Gastroesophageal sphincter (tissue), 4 donors: Measurements from ENCODE around the gene SEPTIN11. TPM values are rescaled to one million over a fixed set of nuclear protein-coding genes. Genes with fewer than 3 reads are reported as not detected.

Experiments used
- ATAC-seq: fragments of 150-250 bp; one replicate; pipeline ENCODE4 v1.9.1; 2016; ENCODE audit warnings: mild to moderate bottlenecking, moderate library complexity
- H3K27ac ChIP-seq, 4 donors: fragments of 200-600 bp; sonication (generic) in 3 of 4; 1 replicate in 3 of 4; 2 replicates in 1 of 4; pipeline ENCODE4 v1.5.1; 2016 to 2019
- H3K27me3 ChIP-seq: fragments of 200-600 bp; sonication (generic); one replicate; pipeline ENCODE4 v1.5.1; 2019
- H3K36me3 ChIP-seq, 2 donors: fragments of 200-600 bp; sonication (generic); one replicate each; pipeline ENCODE4 v1.5.1; 2019; ENCODE audit warnings: control low read depth in 1 of 2
- H3K4me1 ChIP-seq, 3 donors: fragments of 200-600 bp; sonication (generic); 1 replicate in 2 of 3; 2 replicates in 1 of 3; pipeline ENCODE4 v1.5.1; 2016 to 2019; ENCODE audit warnings: control low read depth in 2 of 3
- H3K4me3 ChIP-seq, 2 donors: fragments of 200-600 bp; sonication (generic); one replicate each; pipeline ENCODE4 v1.5.1; 2019; ENCODE audit warnings: mild to moderate bottlenecking in 1 of 2, moderate library complexity in 1 of 2
- H3K9me3 ChIP-seq, 3 donors: fragments of 200-600 bp; sonication (generic); one replicate each; pipeline ENCODE4 v1.5.1; 2017 to 2019; ENCODE audit warnings: control low read depth in 2 of 3
- EP300 ChIP-seq: sonication (generic); formaldehyde crosslinking; IDR thresholded peaks from one replicate; pipeline ENCODE4 v1.6.1; 2017; ENCODE audit warnings: antibody characterized with exemption, mild to moderate bottlenecking
- POLR2A ChIP-seq, 2 donors: fragments of 450-650 bp; IDR thresholded peaks; one replicate each; pipeline ENCODE4 v1.6.1; 2017; ENCODE audit warnings: antibody characterized with exemption in 2 of 2, mild to moderate bottlenecking in 2 of 2, moderate library complexity in 1 of 2
- POLR2AphosphoS5 ChIP-seq: sonication (generic); formaldehyde crosslinking; IDR thresholded peaks from one replicate; pipeline ENCODE4 v1.6.1; 2017; ENCODE audit warnings: antibody characterized with exemption
- WGBS, 2 donors: methylation state at CpG; one replicate each; pipeline ENCODE4 v1.1.5; 2018; ENCODE audit warnings: low coverage in 1 of 2; 5-methylcytosine and 5-hydroxymethylcytosine counted together
- total RNA-seq, 4 donors: library from RNA; depleted of rRNA; stranded (reverse); fragments of >200 nt; gene quantifications; one replicate each; pipeline ENCODE4 v1.1.0, GENCODE V29; 2016
- TF ChIP-seq, protein P1 (sequence below), 4 experiments: fragments of 200-600 bp in 2 of 4; fragments of 450-650 bp in 2 of 4; sonication (generic) in 1 of 4; IDR thresholded peaks; one replicate each; pipeline ENCODE4 v1.5.1; 2017 to 2019; ENCODE audit warnings: antibody characterized with exemption in 4 of 4, mild to moderate bottlenecking in 2 of 4, moderate library complexity in 2 of 4

Gene SEPTIN11
- total RNA-seq, 4 donors from 2014 or later: 65.1 to 192 (median 97.8) TPM

GRCh38 chr4:76977736-76978350 lies 28.3 kb downstream of the SEPTIN11 start:
- ATAC-seq: no peak
- H3K9me3 ChIP-seq: no peaks in the 10 kb centered on the region
- H3K4me1 ChIP-seq: peaks cover 0 to 11% (median 0%) of the 10 kb centered on the region in 3 donors
- 78 to 85% methylated on average over 2 to 3 of the region's 3 CpGs for WGBS, 2 donors
- H3K4me3 ChIP-seq: no peak overlapping the region
- H3K36me3 ChIP-seq: peaks cover 0 to 4% of the 10 kb centered on the region in 2 donors
- no peaks in the 10 kb centered on the region for H3K27me3 ChIP-seq
- TF ChIP-seq POLR2A (IDR thresholded peaks at IDR 0.05) (no peak), POLR2AphosphoS5 (no peak), EP300 (no peak)
- TF ChIP-seq, protein P1, sequence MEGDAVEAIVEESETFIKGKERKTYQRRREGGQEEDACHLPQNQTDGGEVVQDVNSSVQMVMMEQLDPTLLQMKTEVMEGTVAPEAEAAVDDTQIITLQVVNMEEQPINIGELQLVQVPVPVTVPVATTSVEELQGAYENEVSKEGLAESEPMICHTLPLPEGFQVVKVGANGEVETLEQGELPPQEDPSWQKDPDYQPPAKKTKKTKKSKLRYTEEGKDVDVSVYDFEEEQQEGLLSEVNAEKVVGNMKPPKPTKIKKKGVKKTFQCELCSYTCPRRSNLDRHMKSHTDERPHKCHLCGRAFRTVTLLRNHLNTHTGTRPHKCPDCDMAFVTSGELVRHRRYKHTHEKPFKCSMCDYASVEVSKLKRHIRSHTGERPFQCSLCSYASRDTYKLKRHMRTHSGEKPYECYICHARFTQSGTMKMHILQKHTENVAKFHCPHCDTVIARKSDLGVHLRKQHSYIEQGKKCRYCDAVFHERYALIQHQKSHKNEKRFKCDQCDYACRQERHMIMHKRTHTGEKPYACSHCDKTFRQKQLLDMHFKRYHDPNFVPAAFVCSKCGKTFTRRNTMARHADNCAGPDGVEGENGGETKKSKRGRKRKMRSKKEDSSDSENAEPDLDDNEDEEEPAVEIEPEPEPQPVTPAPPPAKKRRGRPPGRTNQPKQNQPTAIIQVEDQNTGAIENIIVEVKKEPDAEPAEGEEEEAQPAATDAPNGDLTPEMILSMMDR (IDR thresholded peaks at IDR 0.05): no peak
- no peak overlapping the region for H3K27ac ChIP-seq

- Histone ChIP-seq H3K4me1 (peaks cover 0 to 25% (median 3%) of the 10 kb centered on the region in 3 donors), H3K36me3 (no peaks in the 10 kb centered on the region), H3K4me3 (no peak overlapping the region), H3K9me3 (no peaks in the 10 kb centered on the region), H3K27me3 (no peaks in the 10 kb centered on the region), H3K27ac (no peak overlapping the region)
- TF ChIP-seq, protein P1 (IDR thresholded peaks at IDR 0.05): no peak
- TF ChIP-seq EP300 (no peak), POLR2A (IDR thresholded peaks at IDR 0.05) (no peak), POLR2AphosphoS5 (no peak)
- WGBS, 2 donors: 97 to 100% methylated on average over 2 of the region's 2 CpGs
- no peak for ATAC-seq
Measured at GRCh38 chr4:76979236-76979635, 29.7 kb downstream of the SEPTIN11 start.

DNA sequence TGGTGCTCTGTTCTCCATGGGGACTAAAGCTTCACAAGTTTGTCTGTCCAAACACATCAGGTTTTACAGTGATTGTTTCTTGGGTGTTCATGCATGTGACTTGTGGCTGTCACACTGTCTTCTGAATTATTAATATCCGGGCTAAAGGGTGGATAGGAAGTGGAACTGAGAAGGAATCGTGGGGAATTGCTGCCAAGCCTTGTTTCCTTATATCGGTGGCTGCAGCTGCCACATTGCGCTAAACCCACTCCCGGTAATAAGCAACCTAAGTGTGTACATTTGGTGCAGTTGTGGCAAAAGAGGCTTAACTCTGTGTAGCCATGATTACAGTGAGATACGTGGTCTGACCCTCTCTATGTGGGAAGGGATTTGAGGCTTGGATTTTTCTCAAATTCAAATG lies 30.7 kb downstream of the SEPTIN11 start:
- Histone ChIP-seq H3K36me3 (no peaks in the 10 kb centered on the region), H3K9me3 (no peaks in the 10 kb centered on the region), H3K27me3 (no peaks in the 10 kb centered on the region), H3K27ac (no peak overlapping the region), H3K4me3 (no peak overlapping the region), H3K4me1 (peaks cover 4 to 35% (median 5%) of the 10 kb centered on the region in 3 donors)
- WGBS, 2 donors: 52 to 65% methylated on average over 5 to 6 of the region's 6 CpGs
- no peak for ATAC-seq
- TF ChIP-seq, protein P1 (IDR thresholded peaks at IDR 0.05): no peak

GRCh38 chr4:76981644-76982043 lies 32.1 kb downstream of the SEPTIN11 start:
- 63 to 67% methylated on average over 1 to 3 of the region's 3 CpGs for WGBS, 2 donors
- no peak for TF ChIP-seq EP300
- no peak for TF ChIP-seq POLR2A (IDR thresholded peaks at IDR 0.05)
- TF ChIP-seq, protein P1 (IDR thresholded peaks at IDR 0.05): no peak
- no peak for TF ChIP-seq POLR2AphosphoS5
- ATAC-seq: no peak
- Histone ChIP-seq H3K27ac (no peak overlapping the region), H3K27me3 (no peaks in the 10 kb centered on the region), H3K4me3 (no peak overlapping the region), H3K4me1 (peaks cover 4 to 49% (median 14%) of the 10 kb centered on the region in 3 donors), H3K36me3 (no peaks in the 10 kb centered on the region), H3K9me3 (no peaks in the 10 kb centered on the region)
